ENCODE data around the gene KDF1.

KDF1 gene

GRCh38 chr1:26959722-26960624 is at the start of gene KDF1:
Gene KDF1, minus strand, starts transcription at chr1:26960468. Its CDS starts 8,088 bp downstream, at chr1:26952380.
- DNase-seq, result peak; percentile 76

- DNase-seq, result no peak
These were observed 49.4 kb upstream of the KDF1 start for GRCh38 chr1:27009601-27010197.

GRCh38 chr1:27007909-27008582 is 47.8 kb upstream of the KDF1 start:
- no peak for DNase-seq

GRCh38 chr1:27006683-27007082 is 46.4 kb upstream of the KDF1 start:
- DNase-seq, result no peak

GRCh38 chr1:27005648-27006496 is 45.6 kb upstream of the KDF1 start:
- no peak for DNase-seq

- DNase-seq, result no peak
These were observed 44.9 kb upstream of the KDF1 start for GRCh38 chr1:27005166-27005530.

- DNase-seq, result no peak
These were observed 44.4 kb upstream of the KDF1 start for GRCh38 chr1:27004471-27005165.

GRCh38 chr1:27003745-27004470 is 43.6 kb upstream of the KDF1 start:
- DNase-seq, result no peak

- no peak for DNase-seq
These were observed 41.5 kb upstream of the KDF1 start for GRCh38 chr1:27001570-27002360.

- no peak for DNase-seq
These were observed 40.7 kb upstream of the KDF1 start for GRCh38 chr1:27000817-27001460.

- no peak for DNase-seq
These were observed 40.0 kb upstream of the KDF1 start for GRCh38 chr1:27000090-27000816.

GRCh38 chr1:26999440-26999987 is 39.2 kb upstream of the KDF1 start:
- DNase-seq, result no peak

GRCh38 chr1:26998429-26999300 is 38.4 kb upstream of the KDF1 start:
- DNase-seq, result no peak

GRCh38 chr1:26996665-26997064 is 36.4 kb upstream of the KDF1 start:
- DNase-seq, result no peak

- no peak for DNase-seq
These were observed 35.8 kb upstream of the KDF1 start for GRCh38 chr1:26996024-26996423.

GRCh38 chr1:26994787-26995517 is 34.7 kb upstream of the KDF1 start:
- no peak for DNase-seq
